HG03457 (cell line): ENCODE data around the gene THNSL1.

ENCODE experiments used
- ATAC-seq: cut with Tn5 transposase; IDR thresholded peaks from one replicate; pipeline ENCODE4 v1.9.1; 2021; ENCODE audit warnings: moderate number of reproducible peaks; ENCODE audit not compliant: unreplicated experiment

Gene THNSL1

GRCh38 chr10:25057886-25058285 lies 41.5 kb downstream of the THNSL1 start:
- ATAC-seq = no peak

GRCh38 chr10:25059990-25060389 lies 43.6 kb downstream of the THNSL1 start:
- no peak for ATAC-seq

DNA sequence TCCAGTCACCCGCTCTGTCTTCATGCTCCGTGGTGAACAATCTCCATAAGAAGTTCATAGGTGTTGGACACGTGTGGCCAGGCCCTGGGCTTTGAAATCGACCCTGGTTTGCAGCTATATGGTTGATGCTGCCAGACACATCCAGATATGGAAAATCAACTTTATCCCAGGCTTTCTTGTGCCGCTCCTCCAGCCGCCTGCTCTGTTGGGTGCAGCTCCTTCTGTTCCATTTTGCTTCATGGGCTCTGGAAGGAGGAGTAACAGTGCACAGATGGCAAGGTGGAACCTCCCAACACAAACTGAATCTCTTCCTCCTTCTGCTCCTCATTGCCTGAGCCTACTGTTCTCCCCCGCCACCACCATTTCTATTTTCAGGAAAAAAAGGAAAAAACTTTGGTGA lies 44.7 kb downstream of the THNSL1 start:
- no peak for ATAC-seq

DNA sequence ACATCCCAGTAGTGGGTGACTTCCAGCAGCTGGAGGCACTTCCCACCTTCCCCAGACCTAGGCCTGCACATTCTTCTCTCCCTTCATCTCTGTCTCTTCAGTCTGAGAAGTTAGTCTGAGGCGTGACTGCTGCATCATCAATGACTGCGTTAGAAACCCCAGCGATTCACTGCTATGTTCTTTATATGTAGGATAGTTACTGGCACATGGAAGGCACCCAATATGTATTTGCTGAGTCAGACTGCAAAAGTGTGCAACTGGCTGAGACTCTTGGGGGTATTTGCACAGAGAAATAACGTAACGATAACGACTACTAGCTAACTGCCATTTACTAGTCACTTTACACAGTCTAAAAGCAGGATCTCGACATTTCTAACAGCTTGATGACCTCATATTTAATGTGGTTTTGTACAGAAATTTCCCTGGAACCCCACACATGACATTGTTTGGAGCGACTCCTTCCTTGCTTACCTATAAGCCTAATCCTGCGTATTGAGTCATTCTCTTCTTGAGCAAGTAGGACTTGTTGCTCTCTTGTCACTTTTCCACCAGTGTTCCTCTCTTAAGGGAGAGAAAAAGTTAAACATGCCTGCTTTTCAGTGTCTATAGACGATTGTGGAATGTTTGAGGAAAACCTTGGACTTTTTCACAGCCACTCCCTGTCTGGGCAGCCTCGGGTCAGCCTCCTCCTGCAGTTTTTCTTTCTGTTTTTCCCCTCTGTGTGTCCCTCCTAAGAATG lies 45.5 kb downstream of the THNSL1 start:
- ATAC-seq = no peak

DNA sequence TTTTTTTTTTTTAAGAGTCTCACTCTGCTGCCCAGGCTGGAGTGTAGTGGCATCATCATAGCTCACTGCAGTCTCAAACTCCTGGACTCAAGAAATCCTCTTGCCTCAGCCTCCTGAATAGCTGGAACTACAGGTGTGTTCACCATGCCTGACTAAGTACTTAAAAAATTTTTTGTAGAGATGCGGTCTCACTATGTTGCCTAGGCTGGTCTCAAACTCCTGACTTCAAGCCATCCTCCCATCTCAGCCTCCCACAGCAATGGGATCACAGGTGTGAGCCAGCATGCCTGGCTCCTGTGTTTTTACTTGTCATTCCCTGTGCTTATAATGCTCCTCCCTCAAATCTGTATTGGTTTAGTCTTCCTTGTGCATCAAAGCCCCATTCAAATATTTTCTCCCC lies 46.7 kb downstream of the THNSL1 start:
- ATAC-seq = no peak

DNA sequence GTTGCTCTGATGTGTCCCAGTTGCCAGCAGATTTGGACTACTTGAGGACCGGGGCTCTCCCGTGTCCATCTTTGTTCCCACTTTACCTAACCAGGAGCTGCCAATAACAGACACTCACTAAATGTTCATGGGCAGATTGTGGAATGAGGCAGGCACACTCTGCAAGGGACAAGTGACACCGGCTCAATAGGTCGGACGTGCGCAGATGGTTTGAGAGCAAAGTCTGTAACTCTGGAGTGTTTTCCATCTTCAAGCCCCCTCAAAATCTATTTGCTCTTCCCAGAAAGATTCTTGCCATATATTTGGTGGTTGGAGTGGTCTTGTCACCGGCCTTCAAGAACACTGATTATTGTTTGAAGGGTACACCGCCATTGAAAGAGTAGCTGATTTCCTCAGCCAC lies 47.2 kb downstream of the THNSL1 start:
- no peak for ATAC-seq

DNA sequence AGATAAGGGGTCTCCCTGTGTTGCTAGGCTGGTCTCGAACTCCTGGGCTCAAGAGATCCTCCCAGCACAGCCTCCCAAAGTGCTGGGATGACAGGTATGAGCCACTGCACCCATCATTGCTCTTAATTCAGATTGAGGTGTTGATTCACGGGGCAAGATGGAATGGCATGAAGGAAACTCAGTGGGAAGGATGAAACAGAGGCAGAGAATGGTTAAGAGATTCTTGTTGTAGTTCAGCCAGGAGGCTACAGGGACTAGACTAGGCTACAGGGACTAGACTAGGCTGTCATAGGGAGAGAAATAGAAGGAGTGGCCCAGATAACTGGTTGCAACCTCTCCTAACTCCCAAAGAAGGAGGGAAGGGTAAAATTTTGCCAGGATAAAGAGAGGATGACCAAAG lies 48.0 kb downstream of the THNSL1 start:
- no peak for ATAC-seq

GRCh38 chr10:25065761-25066476 lies 49.5 kb downstream of the THNSL1 start:
- ATAC-seq = no peak

- ATAC-seq = no peak
Measured at GRCh38 chr10:25068152-25069058, 52.0 kb downstream of the THNSL1 start.

- ATAC-seq = no peak
Measured at GRCh38 chr10:25071227-25071626, 54.8 kb downstream of the THNSL1 start.

DNA sequence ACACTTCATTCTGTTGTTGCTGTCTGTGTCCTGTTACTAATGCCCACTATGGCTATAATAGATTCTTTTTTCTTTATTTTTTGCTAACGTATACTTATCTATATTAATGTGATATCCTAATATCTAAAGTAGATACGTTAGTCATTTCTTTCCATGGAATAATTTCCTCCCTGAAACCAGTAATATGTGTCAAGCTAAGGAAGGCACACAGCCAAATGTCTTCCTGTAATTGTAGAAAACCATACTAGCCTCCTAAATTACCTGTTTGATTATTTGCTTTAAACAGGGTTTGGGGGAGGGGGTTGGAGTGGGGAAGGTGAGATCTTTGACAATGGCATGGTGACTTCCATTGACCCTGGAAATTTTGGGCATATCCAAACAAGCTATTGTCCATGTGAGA lies 56.4 kb downstream of the THNSL1 start:
- ATAC-seq = no peak

- no peak for ATAC-seq
Measured at GRCh38 chr10:25075825-25076224, 59.4 kb downstream of the THNSL1 start.
